Thyroid gland (tissue), 4 donors: ENCODE data around the gene SETD3. TPM values are rescaled to one million over a fixed set of nuclear protein-coding genes. Genes with fewer than 3 reads are reported as not detected.

ENCODE experiments used
- DNase-seq, 2 donors: peaks; one replicate each; pipeline ENCODE4 v3.0.0-alpha.2; 2019
- H3K27ac ChIP-seq, 3 donors: fragments of 200-600 bp; sonication (generic); 1 replicate in 2 of 3; 2 replicates in 1 of 3; pipeline ENCODE4 v1.5.1; 2016 to 2019; ENCODE audit warnings: mild to moderate bottlenecking in 1 of 3, moderate library complexity in 1 of 3
- H3K27me3 ChIP-seq: fragments of 200-600 bp; sonication (generic); one replicate; pipeline ENCODE4 v1.5.1; 2019
- H3K36me3 ChIP-seq, 2 donors: fragments of 200-600 bp; sonication (generic); one replicate each; pipeline ENCODE4 v1.5.1; 2016 to 2019
- H3K4me1 ChIP-seq, 2 donors: fragments of 200-600 bp; sonication (generic); one replicate each; pipeline ENCODE4 v1.5.1; 2017 to 2019
- H3K4me3 ChIP-seq, 3 donors: fragments of 200-600 bp; sonication (generic); replicated peaks in 1 of 3; 1 replicate in 2 of 3; 2 replicates in 1 of 3; pipeline ENCODE4 v1.5.1; 2016; ENCODE audit warnings: mild to moderate bottlenecking in 1 of 3
- H3K9me3 ChIP-seq: fragments of 200-600 bp; sonication (generic); one replicate; pipeline ENCODE4 v1.5.1; 2017
- POLR2A ChIP-seq, 2 donors: fragments of 450-650 bp; IDR thresholded peaks; one replicate each; pipeline ENCODE4 v1.6.1; 2017; ENCODE audit warnings: antibody characterized with exemption in 2 of 2, mild to moderate bottlenecking in 2 of 2, moderate library complexity in 1 of 2
- WGBS, 2 donors: methylation state at CpG; one replicate each; pipeline ENCODE4 v1.1.5; 2017; 5-methylcytosine and 5-hydroxymethylcytosine counted together
- intact Hi-C: fragments of 100-400 bp; cut with DNase I; formaldehyde crosslinking; loops from one replicate; pipeline ENCODE4 v1.15.1; 2023
- total RNA-seq, 4 donors: library from RNA; depleted of rRNA; stranded (reverse); fragments of >200 nt; gene quantifications; one replicate each; pipeline ENCODE4 v1.2.3, GENCODE V29; 2016
- TF ChIP-seq, protein P1 (sequence below), 6 experiments: fragments of 200-600 bp in 3 of 6; fragments of 450-650 bp in 3 of 6; sonication (generic) in 3 of 6; IDR thresholded peaks; one replicate each; pipeline ENCODE4 v1.5.1; 2016 to 2019; ENCODE audit warnings: antibody characterized with exemption in 6 of 6, mild to moderate bottlenecking in 2 of 6, inconsistent platforms in 1 of 6, moderate library complexity in 1 of 6

SETD3 gene
- total RNA-seq, 4 donors from 2014 or later = 119 to 141 (median 130) TPM

DNA sequence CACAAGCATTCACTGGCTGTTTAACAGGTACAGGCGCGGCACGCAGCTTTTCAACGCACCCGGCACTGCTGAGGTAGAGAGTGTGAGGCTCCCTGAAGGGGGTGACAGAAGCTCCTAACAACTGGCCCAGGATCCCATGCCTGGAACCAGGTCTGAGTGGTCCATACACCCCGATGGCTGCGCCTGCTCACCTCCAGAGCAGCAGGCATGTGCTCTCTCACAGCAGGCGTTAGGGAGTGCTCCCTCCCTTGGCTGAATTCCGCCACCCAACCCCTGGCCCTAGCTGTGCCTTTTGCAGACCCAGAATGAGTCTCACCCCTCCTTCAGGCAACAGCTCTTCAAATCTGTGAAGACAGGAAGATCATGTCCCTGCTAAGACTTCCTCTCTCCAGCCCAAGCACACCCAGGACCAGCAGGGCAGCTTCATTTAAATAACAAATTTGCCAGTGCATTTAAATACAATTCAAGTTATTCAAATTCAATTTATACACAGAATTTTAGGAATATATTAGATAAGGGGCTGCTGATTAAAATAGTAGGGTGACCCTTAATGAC is 86.0 kb downstream of the SETD3 start:
- Histone ChIP-seq H3K36me3 (peaks cover 14 to 24% of the 10 kb centered on the region in 2 donors), H3K4me1 (peaks cover 0 to 11% of the 10 kb centered on the region in 2 donors), H3K27me3 (no peaks in the 10 kb centered on the region), H3K4me3 (no peak overlapping the region), H3K27ac (no peak overlapping the region), H3K9me3 (no peaks in the 10 kb centered on the region)
- TF ChIP-seq, protein P1, sequence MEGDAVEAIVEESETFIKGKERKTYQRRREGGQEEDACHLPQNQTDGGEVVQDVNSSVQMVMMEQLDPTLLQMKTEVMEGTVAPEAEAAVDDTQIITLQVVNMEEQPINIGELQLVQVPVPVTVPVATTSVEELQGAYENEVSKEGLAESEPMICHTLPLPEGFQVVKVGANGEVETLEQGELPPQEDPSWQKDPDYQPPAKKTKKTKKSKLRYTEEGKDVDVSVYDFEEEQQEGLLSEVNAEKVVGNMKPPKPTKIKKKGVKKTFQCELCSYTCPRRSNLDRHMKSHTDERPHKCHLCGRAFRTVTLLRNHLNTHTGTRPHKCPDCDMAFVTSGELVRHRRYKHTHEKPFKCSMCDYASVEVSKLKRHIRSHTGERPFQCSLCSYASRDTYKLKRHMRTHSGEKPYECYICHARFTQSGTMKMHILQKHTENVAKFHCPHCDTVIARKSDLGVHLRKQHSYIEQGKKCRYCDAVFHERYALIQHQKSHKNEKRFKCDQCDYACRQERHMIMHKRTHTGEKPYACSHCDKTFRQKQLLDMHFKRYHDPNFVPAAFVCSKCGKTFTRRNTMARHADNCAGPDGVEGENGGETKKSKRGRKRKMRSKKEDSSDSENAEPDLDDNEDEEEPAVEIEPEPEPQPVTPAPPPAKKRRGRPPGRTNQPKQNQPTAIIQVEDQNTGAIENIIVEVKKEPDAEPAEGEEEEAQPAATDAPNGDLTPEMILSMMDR (IDR thresholded peaks at IDR 0.05) = no peak
- WGBS, 2 donors = 96 to 98% methylated on average over 7 of the region's 9 CpGs
- intact Hi-C loops = no loop called here
- DNase-seq = no peak

DNA sequence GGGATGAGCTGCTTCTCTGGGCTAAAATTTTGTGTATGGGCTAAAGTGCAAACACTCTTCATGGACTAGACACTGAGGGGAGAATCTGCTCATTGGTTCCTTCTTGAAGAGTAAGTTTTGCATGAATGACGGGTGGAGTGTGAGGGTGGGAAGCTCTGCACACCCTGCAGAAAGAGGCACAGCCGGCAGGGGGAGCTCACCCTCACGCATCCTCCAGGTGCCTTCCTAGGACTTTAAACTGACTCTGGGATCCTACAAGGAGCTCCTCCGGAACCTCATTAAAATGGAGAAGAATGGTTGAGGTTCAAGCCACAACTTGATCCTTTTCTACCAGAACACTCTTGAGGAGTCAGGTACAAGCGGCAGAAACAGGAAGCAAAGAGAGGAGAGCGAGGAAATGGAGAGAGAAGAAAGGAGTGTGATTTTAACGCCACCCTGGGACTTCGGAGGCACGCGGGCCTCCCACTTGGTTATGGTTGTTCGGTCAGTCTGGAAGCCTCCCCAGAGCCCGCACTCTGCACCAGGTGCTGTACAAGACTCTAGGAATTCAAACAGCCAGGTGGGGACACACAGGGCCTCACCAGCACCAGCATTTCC is 87.5 kb downstream of the SETD3 start:
- intact Hi-C loops = no loop called here
- Histone ChIP-seq H3K9me3 (no peaks in the 10 kb centered on the region), H3K4me1 (peaks cover 0 to 11% of the 10 kb centered on the region in 2 donors), H3K27ac (no peak overlapping the region), H3K36me3 (peaks cover 2 to 10% of the 10 kb centered on the region in 2 donors), H3K27me3 (no peaks in the 10 kb centered on the region), H3K4me3 (no peak overlapping the region)
- TF ChIP-seq, protein P1 (IDR thresholded peaks at IDR 0.05) = peak; percentile 6 to 67 (median 38)
- no peak for TF ChIP-seq POLR2A (IDR thresholded peaks at IDR 0.05)
- DNase-seq = peak; percentile 27 to 42
- WGBS, 2 donors = 75 to 85% methylated on average over 10 to 12 of the region's 12 CpGs

DNA sequence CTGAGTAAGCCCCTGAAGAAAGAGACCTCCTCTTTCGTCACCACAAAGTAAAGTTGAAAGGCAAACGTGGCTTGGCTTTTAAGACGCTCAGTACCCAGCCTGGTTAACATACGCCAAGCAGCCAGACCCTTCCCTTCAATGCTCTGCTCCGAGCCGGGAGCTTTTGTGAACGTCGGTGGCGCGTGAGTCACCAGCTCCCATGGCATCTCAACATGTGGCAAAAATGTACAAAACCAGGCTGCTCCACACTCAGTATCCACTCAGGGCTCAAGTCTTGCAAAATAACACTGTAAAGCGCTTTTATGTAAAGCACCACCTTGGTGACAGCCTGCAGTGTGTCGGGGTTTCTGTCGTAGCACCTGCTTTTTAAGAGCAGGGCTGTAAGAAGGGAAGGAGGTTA is 89.0 kb downstream of the SETD3 start:
- TF ChIP-seq POLR2A (IDR thresholded peaks at IDR 0.05) = no peak
- TF ChIP-seq, protein P1 (IDR thresholded peaks at IDR 0.05) = no peak
- DNase-seq = no peak
- Histone ChIP-seq H3K36me3 (no peaks in the 10 kb centered on the region), H3K9me3 (no peaks in the 10 kb centered on the region), H3K27ac (no peak overlapping the region), H3K4me3 (no peak overlapping the region), H3K27me3 (no peaks in the 10 kb centered on the region), H3K4me1 (peaks cover 0 to 11% of the 10 kb centered on the region in 2 donors)
- whole genome bisulfite sequencing, 2 donors = 72 to 74% methylated on average over 13 of the region's 13 CpGs
- intact Hi-C loops = no loop called here

DNA sequence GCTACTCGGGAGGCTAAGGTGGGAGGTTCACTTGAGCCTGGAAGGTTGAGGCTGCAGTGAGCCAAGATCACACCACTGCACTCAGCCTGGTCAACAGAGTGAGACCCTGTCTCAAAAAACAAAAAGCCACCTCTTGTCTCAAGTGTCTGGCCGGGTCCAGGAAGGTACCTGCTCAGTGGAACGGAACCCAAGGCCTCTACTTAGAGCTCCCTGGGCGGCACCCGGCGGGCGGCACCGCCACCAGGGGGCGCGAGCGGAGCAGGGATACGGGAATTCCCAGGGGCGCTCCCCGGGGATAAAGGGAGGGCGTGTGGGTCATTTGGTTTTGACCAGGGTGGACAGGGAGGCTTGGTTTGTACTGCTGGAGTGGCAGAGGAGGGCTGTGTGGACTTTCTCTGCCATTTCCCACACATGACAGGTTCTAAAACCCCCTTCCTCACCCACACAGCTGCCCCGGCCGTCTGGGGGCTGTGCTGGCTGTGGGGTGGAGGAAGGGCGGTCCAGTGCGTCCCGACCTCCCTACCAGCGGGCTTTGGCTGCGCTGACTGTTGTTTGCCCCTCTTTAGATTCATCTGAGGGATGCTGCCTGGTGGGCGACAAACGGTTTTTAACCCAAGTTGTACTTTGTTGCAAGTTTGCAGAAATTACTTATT is 91.4 kb downstream of the SETD3 start:
- Histone ChIP-seq H3K4me1 (no peaks in the 10 kb centered on the region), H3K27me3 (no peaks in the 10 kb centered on the region), H3K9me3 (no peaks in the 10 kb centered on the region), H3K36me3 (no peaks in the 10 kb centered on the region), H3K27ac (no peak overlapping the region), H3K4me3 (no peak overlapping the region)
- intact Hi-C loops = no loop called here
- TF ChIP-seq, protein P1 (IDR thresholded peaks at IDR 0.05) = peak in 5 of 6 experiments; percentile 26 to 60 (median 49)
- no peak for TF ChIP-seq POLR2A (IDR thresholded peaks at IDR 0.05)
- WGBS, 2 donors = 18 to 19% methylated on average over 21 to 24 of the region's 24 CpGs
- peak; percentile 18 to 56 for DNase-seq

DNA sequence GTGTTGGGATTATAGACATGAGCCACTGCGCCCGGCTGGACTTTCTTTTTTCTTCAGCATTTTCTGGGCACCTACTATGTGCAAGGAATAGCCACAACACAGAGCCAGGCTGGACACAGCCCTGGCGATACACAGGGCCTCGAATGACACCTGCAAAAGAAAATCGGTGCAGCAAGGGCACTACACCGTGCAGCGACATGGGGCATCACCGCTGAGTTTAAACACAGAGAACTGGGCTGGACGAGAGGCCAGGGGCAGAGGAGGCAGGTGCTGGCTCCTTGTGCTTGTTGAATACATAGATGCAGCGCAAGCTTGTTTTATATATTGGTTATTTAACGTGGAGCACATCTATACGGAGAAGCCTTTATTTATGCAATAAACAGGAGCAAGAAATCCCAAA is 92.4 kb downstream of the SETD3 start:
- 90 to 92% methylated on average over 12 of the region's 12 CpGs for WGBS, 2 donors
- no peak for DNase-seq
- TF ChIP-seq POLR2A (IDR thresholded peaks at IDR 0.05) = no peak
- TF ChIP-seq, protein P1 (IDR thresholded peaks at IDR 0.05) = no peak
- Histone ChIP-seq H3K9me3 (no peaks in the 10 kb centered on the region), H3K27ac (no peak overlapping the region), H3K4me1 (no peaks in the 10 kb centered on the region), H3K4me3 (no peak overlapping the region), H3K36me3 (no peaks in the 10 kb centered on the region), H3K27me3 (no peaks in the 10 kb centered on the region)
- intact Hi-C loops = no loop called here
